ENCODE data around the gene MCTP1.

DNA sequence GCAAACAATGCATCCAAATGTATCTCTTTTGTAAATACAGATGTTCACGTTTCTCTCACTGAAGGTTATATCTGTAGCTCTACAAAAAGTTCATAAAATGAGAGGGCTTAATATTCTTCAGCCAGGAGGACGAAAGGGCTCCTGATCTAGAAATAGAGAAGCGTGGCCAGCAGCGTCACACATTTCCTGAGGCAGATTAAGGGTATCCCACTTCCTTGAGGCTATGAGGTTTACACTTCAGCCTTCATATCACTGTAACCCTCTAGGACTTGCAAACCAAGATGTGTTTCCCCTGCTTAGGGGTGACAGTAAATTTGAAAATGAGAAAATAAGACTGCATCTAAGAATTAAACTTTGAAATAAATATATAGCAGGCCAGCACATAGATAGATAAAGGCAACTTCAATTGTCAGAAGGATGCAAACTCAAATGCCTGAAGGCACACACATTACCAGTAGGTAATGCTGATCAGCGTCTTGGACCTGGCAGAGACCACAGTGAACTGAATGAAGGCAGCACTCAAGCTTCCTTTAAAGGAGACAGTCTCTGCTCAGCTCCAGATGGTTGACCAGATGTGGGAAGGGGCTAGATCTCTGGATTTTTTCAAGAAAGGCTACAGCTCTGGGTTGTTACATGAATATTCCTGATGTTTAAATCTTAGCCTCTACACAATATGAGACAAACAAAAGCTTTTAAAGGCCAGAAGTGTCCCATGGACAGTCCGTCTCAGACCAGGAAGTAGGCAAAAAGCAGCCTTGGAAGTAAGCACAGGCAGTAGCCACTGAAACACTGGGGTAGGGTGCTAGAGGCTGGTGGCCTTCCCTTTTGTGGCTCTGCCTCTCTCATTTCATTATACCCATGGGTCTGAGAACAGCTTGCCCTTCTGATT lies 197.7 kb downstream of the MCTP1 start:
- TF ChIP-seq CTCF (conservative IDR thresholded peaks at IDR 0.05; ENCODE audit: low read depth, low read length) (no peak), EZH2 (IDR thresholded peaks at IDR 0.05; ENCODE audit: borderline replicate concordance, low read depth, low read length, poor library complexity, severe bottlenecking) (no peak)
